ENCODE measurements around the gene PCDHA2.
"Not testable (repeated sequence)": the region's sequence is repeated elsewhere in the genome, so short reads cannot be mapped to it uniquely, and the experiment has no call there.

The PCDHA2 gene

DNA sequence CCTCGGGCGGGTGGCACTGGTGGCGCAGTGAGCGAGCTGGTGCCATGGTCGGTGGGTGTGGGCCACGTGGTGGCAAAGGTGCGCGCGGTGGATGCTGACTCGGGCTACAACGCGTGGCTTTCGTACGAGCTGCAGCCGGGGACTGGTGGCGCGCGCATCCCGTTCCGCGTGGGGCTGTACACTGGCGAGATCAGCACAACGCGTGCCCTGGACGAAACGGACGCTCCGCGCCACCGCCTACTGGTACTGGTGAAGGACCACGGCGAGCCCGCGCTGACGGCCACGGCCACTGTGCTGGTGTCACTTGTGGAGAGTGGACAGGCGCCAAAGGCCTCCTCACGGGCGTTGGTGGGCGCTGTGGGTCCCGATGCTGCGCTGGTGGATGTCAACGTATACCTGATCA lies 14.2 kb downstream of the PCDHA2 start:
- FAIRE-seq (no peak), DNase-seq (ENCODE audit: insufficient read length, low spot score) (no peak)
- TF ChIP-seq SPI1 (IDR thresholded peaks at IDR 0.05; ENCODE audit: low read depth, low read length) (no peak), POLR2A (IDR thresholded peaks at IDR 0.05; ENCODE audit: low read depth, low read length) (no peak), POLR2AphosphoS5 (IDR thresholded peaks at IDR 0.05; ENCODE audit: low read depth, low read length) (no peak), PAX5 (IDR thresholded peaks at IDR 0.05; ENCODE audit: insufficient read depth, low read length, severe bottlenecking) (no peak), POU2F2 (IDR thresholded peaks at IDR 0.05; ENCODE audit: low read depth, low read length) (no peak), TAF1 (IDR thresholded peaks at IDR 0.05; ENCODE audit: low read depth, low read length) (no peak)

DNA sequence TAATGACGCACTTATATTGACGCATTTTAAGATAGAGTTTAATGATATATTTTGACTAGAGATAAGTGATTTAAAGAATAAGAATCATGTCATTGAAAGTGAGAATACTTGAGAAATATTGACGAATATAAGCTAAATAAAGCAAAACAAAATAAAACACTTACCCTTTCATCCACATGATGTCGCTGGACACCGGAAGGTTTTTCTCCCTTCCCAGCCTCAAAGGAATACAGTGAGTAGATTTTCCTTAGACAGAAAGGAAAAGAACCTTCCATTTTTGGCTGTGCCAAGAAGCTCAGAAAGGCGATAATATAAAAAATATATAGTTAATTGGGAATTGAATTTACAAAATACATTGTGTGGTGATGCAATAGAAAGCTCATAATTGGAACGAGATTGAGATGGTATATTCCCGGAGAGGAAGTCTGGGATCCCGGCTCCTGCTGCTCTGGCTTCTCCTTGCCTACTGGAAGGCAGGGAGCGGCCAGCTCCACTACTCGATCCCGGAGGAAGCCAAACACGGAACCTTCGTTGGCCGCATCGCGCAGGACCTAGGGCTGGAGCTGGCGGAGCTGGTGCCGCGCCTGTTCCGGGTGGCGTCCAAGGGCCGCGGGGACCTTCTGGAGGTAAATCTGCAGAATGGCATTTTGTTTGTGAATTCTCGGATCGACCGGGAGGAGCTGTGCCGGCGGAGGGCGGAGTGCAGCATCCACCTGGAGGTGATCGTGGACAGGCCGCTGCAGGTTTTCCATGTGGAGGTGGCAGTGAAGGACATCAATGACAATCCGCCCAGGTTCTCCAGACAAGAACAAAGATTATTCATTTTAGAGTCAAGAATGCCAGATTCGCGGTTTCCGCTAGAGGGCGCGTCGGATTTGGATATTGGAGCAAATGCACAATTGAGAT lies 27.0 kb downstream of the PCDHA2 start, which contains the start of gene PCDHA5:
TSS of gene PCDHA5 (plus strand) at position 239 of the 906 bp plus-strand sequence.
- DNase-seq (ENCODE audit: insufficient read length, low spot score) (no peak), FAIRE-seq (no peak)
- TF ChIP-seq POLR2AphosphoS5 (IDR thresholded peaks at IDR 0.05; ENCODE audit: low read depth, low read length): no peak
- TF ChIP-seq POU2F2 (IDR thresholded peaks at IDR 0.05; ENCODE audit: low read depth, low read length): no peak
- TF ChIP-seq SPI1 (IDR thresholded peaks at IDR 0.05; ENCODE audit: low read depth, low read length): no peak
- TF ChIP-seq TAF1 (IDR thresholded peaks at IDR 0.05; ENCODE audit: low read depth, low read length): no peak
- TF ChIP-seq POLR2A (IDR thresholded peaks at IDR 0.05; ENCODE audit: low read depth, low read length): no peak

- FAIRE-seq (no peak), DNase-seq (ENCODE audit: insufficient read length, low spot score) (no peak)
- TF ChIP-seq POLR2AphosphoS5 (IDR thresholded peaks at IDR 0.05; ENCODE audit: low read depth, low read length) (no peak), POU2F2 (IDR thresholded peaks at IDR 0.05; ENCODE audit: low read depth, low read length) (no peak), TAF1 (IDR thresholded peaks at IDR 0.05; ENCODE audit: low read depth, low read length) (no peak), POLR2A (IDR thresholded peaks at IDR 0.05; ENCODE audit: low read depth, low read length) (no peak), PAX5 (IDR thresholded peaks at IDR 0.05; ENCODE audit: insufficient read depth, low read length, severe bottlenecking) (no peak), SPI1 (IDR thresholded peaks at IDR 0.05; ENCODE audit: low read depth, low read length) (no peak)
These were observed 27.6 kb downstream of the PCDHA2 start for GRCh38 chr5:140822281-140822629.

GRCh38 chr5:140822969-140823368 lies 28.3 kb downstream of the PCDHA2 start:
- DNase-seq (ENCODE audit: insufficient read length, low spot score); FAIRE-seq: not testable (repeated sequence)

- FAIRE-seq: no peak
- no peak for TF ChIP-seq POLR2AphosphoS5 (IDR thresholded peaks at IDR 0.05; ENCODE audit: low read depth, low read length)
- no peak for TF ChIP-seq TAF1 (IDR thresholded peaks at IDR 0.05; ENCODE audit: low read depth, low read length)
- TF ChIP-seq POU2F2 (IDR thresholded peaks at IDR 0.05; ENCODE audit: low read depth, low read length): no peak
- TF ChIP-seq SPI1 (IDR thresholded peaks at IDR 0.05; ENCODE audit: low read depth, low read length): no peak
- TF ChIP-seq PAX5 (IDR thresholded peaks at IDR 0.05; ENCODE audit: insufficient read depth, low read length, severe bottlenecking): no peak
- TF ChIP-seq POLR2A (IDR thresholded peaks at IDR 0.05; ENCODE audit: low read depth, low read length): no peak
- no peak for DNase-seq (ENCODE audit: insufficient read length, low spot score)
These were observed 28.8 kb downstream of the PCDHA2 start for GRCh38 chr5:140823475-140823874.

DNA sequence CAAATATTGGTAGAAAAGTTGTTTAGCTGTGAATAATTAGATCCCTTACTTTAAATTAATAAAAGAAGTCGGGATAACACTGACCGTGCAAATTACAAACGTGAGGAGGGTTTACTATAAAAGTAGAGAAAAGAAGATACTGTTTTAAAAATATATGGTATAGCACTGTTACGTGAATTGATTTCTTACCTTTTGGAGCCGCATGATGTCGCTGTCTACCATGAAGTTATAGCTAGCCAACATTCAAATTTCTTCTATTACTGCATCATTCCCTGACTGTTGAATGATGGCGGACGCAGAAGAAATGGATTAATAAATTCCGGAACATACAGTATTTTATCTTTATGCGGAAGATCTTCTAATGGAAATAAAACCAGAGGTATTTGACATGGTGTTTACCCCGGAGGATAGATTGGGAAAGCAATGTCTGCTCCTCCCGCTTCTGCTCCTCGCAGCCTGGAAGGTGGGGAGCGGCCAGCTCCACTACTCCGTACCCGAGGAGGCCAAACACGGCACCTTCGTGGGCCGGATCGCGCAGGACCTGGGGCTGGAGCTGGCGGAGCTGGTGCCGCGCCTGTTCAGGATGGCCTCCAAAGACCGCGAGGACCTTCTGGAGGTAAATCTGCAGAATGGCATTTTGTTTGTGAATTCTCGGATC lies 33.2 kb downstream of the PCDHA2 start, which contains the start of gene PCDHA6:
TSS of gene PCDHA6 (plus strand) at position 257 of the 658 bp plus-strand sequence. CDS start at position 389, 132 bp downstream.
- FAIRE-seq: no peak
- TF ChIP-seq POU2F2 (IDR thresholded peaks at IDR 0.05; ENCODE audit: low read depth, low read length) (no peak), SPI1 (IDR thresholded peaks at IDR 0.05; ENCODE audit: low read depth, low read length) (no peak), POLR2A (IDR thresholded peaks at IDR 0.05; ENCODE audit: low read depth, low read length) (no peak), TAF1 (IDR thresholded peaks at IDR 0.05; ENCODE audit: low read depth, low read length) (no peak), PAX5 (IDR thresholded peaks at IDR 0.05; ENCODE audit: insufficient read depth, low read length, severe bottlenecking) (no peak), POLR2AphosphoS5 (IDR thresholded peaks at IDR 0.05; ENCODE audit: low read depth, low read length) (no peak)

DNA sequence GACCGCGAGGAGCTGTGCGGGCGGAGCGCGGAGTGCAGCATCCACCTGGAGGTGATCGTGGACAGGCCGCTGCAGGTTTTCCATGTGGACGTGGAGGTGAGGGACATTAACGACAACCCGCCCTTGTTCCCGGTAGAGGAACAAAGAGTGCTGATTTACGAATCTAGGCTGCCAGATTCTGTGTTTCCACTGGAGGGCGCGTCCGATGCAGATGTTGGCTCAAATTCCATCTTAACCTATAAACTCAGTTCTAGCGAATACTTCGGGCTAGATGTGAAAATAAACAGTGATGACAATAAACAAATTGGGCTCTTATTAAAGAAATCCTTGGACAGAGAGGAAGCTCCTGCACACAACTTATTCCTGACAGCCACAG lies 33.7 kb downstream of the PCDHA2 start:
- TF ChIP-seq POLR2AphosphoS5 (IDR thresholded peaks at IDR 0.05; ENCODE audit: low read depth, low read length): no peak
- no peak for TF ChIP-seq PAX5 (IDR thresholded peaks at IDR 0.05; ENCODE audit: insufficient read depth, low read length, severe bottlenecking)
- no peak for TF ChIP-seq POLR2A (IDR thresholded peaks at IDR 0.05; ENCODE audit: low read depth, low read length)
- TF ChIP-seq SPI1 (IDR thresholded peaks at IDR 0.05; ENCODE audit: low read depth, low read length): no peak
- no peak for TF ChIP-seq POU2F2 (IDR thresholded peaks at IDR 0.05; ENCODE audit: low read depth, low read length)
- no peak for TF ChIP-seq TAF1 (IDR thresholded peaks at IDR 0.05; ENCODE audit: low read depth, low read length)
- no peak for FAIRE-seq
- no peak for DNase-seq (ENCODE audit: insufficient read length, low spot score)

More for the DNA sequence above, 33.2 kb downstream of the PCDHA2 start, which contains the start of gene PCDHA6:
- DNase-seq (ENCODE audit: insufficient read length, low spot score): no peak

GRCh38 chr5:140829511-140830501 lies 35.2 kb downstream of the PCDHA2 start:
- not testable (repeated sequence) for FAIRE-seq

DNA sequence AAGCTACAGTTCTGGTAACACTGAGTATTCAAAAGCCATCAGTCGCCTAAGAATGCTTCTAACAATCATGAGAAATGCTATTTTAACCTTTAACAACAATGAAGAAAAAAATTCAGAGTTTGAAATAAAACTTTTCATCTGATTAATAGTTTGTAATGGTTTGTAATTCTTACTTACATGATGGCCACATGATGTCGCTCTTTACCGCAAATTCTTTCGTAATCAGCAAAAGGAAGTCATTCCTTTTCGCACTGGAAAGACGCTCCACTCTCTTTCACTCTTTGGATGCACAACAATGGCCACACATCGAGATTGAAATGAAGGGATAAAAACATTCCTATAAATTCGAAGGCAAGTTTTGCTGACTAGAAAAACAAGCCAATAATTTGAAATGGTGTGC lies 39.3 kb downstream of the PCDHA2 start, which contains the start of gene PCDHA7:
TSS of gene PCDHA7 (plus strand) at position 277 of the 400 bp plus-strand sequence. CDS start at position 392, 115 bp downstream.
- FAIRE-seq: no peak
- no peak for DNase-seq (ENCODE audit: insufficient read length, low spot score)
- TF ChIP-seq POLR2AphosphoS5 (IDR thresholded peaks at IDR 0.05; ENCODE audit: low read depth, low read length): no peak
- no peak for TF ChIP-seq SPI1 (IDR thresholded peaks at IDR 0.05; ENCODE audit: low read depth, low read length)
- no peak for TF ChIP-seq PAX5 (IDR thresholded peaks at IDR 0.05; ENCODE audit: insufficient read depth, low read length, severe bottlenecking)
- no peak for TF ChIP-seq POLR2A (IDR thresholded peaks at IDR 0.05; ENCODE audit: low read depth, low read length)
- TF ChIP-seq TAF1 (IDR thresholded peaks at IDR 0.05; ENCODE audit: low read depth, low read length): no peak
- no peak for TF ChIP-seq POU2F2 (IDR thresholded peaks at IDR 0.05; ENCODE audit: low read depth, low read length)

More at GRCh38 chr5:140829511-140830501, 35.2 kb downstream of the PCDHA2 start:
- not testable (repeated sequence) for DNase-seq (ENCODE audit: insufficient read length, low spot score)

GRCh38 chr5:140834439-140835008 lies 39.9 kb downstream of the PCDHA2 start:
- FAIRE-seq; DNase-seq (ENCODE audit: insufficient read length, low spot score): not testable (repeated sequence)
